K562 (cell line): ENCODE measurements around the gene PNPLA2. TPM values are rescaled to one million over a fixed set of nuclear protein-coding genes. Genes with fewer than 3 reads are reported as not detected.
A peak's percentile ranks its signal among the peaks of the same experiment; 100 is the strongest.

Experiments used
- ATF2 ChIP-seq: sonication (generic); formaldehyde crosslinking; IDR thresholded peaks from 2 replicates; pipeline ENCODE4 v1.8.1; 2022; ENCODE audit warnings: missing genetic modification reagents
- CHD2 ChIP-seq: IDR thresholded peaks from 2 replicates; pipeline ENCODE4 v1.6.1; 2011; ENCODE audit warnings: low read depth, low read length
- COPS2 ChIP-seq: fragments of 450-650 bp; conservative IDR thresholded peaks from 2 replicates; pipeline ENCODE4 v1.6.1; 2016; ENCODE audit warnings: mild to moderate bottlenecking, moderate library complexity
- ELF1 ChIP-seq: fragments of 200-800 bp; sonication (Bioruptor generic); IDR thresholded peaks from 2 replicates; pipeline ENCODE4 v1.6.1; 2016; ENCODE audit warnings: missing genetic modification characterization, missing compliant biosample characterization
- FOXJ2 ChIP-seq: fragments of 200-800 bp; sonication (Bioruptor generic); IDR thresholded peaks from 2 replicates; pipeline ENCODE4 v1.6.1; 2016; ENCODE audit warnings: missing genetic modification characterization, missing compliant biosample characterization
- GTF2F1 ChIP-seq: IDR thresholded peaks from 2 replicates; pipeline ENCODE4 v1.6.1; 2011; ENCODE audit warnings: low read depth, low read length, improper control_type of control experiment
- KLF16 ChIP-seq: IDR thresholded peaks from 2 replicates; pipeline ENCODE4 v1.6.1; 2016; ENCODE audit warnings: antibody characterized with exemption
- MED1 ChIP-seq: sonication (generic); formaldehyde crosslinking; IDR thresholded peaks from 2 replicates; pipeline ENCODE4 v1.8.1; 2023; ENCODE audit warnings: missing genetic modification reagents, borderline replicate concordance
- MGA ChIP-seq: fragments of 450-650 bp; IDR thresholded peaks from 2 replicates; pipeline ENCODE4 v1.6.1; 2016; ENCODE audit warnings: mild to moderate bottlenecking, moderate library complexity
- NFE2 ChIP-seq: IDR thresholded peaks from 2 replicates; pipeline ENCODE4 v1.6.1; 2014; ENCODE audit warnings: antibody characterized with exemption, low read depth
- PTRF ChIP-seq: fragments of 450-650 bp; IDR thresholded peaks from 2 replicates; pipeline ENCODE4 v1.6.1; 2016; ENCODE audit warnings: mild to moderate bottlenecking, missing genetic modification characterization, missing compliant biosample characterization
- SIN3B ChIP-seq: fragments of 450-650 bp; IDR thresholded peaks from 2 replicates; pipeline ENCODE4 v1.6.1; 2017; ENCODE audit warnings: low read depth, mild to moderate bottlenecking, moderate library complexity
- SRSF3 ChIP-seq: fragments of 200-400 bp; formaldehyde crosslinking; IDR thresholded peaks from 2 replicates; pipeline ENCODE4 v1.6.1; 2016; ENCODE audit warnings: mild to moderate bottlenecking, low read length, moderate library complexity; ENCODE audit not compliant: insufficient read depth
- TAF7 ChIP-seq: fragments of 450-650 bp; IDR thresholded peaks from 2 replicates; pipeline ENCODE4 v1.6.1; 2016; ENCODE audit warnings: missing genetic modification characterization, missing compliant biosample characterization
- ZNF431 ChIP-seq: sonication (generic); formaldehyde crosslinking; IDR thresholded peaks from 2 replicates; pipeline ENCODE4 v1.8.0; 2022; ENCODE audit warnings: mild to moderate bottlenecking, missing genetic modification reagents
- polyA plus RNA-seq, 8 experiments: library from polyadenylated mRNA; depleted of rRNA in 4 of 8; stranded (reverse) in 5 of 8; unstranded in 3 of 8; fragments of >200 nt; fragmentation: Nextera tagmentation in 2 of 8; fragmentation: Illumina TruSeq in 1 of 8; extraction: Ambion mirVana in 2 of 8; extraction: Trizol in 1 of 8; gene quantifications; 2 replicates each; pipeline versions ENCODE4 v1.2.1 to v1.2.3, GENCODE V29; 2011 to 2014; ENCODE audit warnings: inconsistent platforms in 1 of 8, missing spikeins in 1 of 8
- total RNA-seq, 7 experiments: library from RNA; depleted of rRNA in 6 of 7; stranded (reverse); fragments of >200 nt in 6 of 7; fragmentation: Illumina TruSeq in 2 of 7; extraction: Trizol in 2 of 7; gene quantifications; 2 replicates each; pipeline versions ENCODE4 v1.2.1 to v1.2.3, GENCODE V29; 2011 to 2021; ENCODE audit warnings: low replicate concordance in 1 of 7

The PNPLA2 gene
- total and polyA plus RNA-seq, 9 of the 15 experiments (the other 6 are each of a cell fraction or from before 2014, with no cell fraction given): 0.39 to 87.1 (median 8.4) TPM

GRCh38 chr11:842370-843002 lies 23.8 kb downstream of the PNPLA2 start, which contains the start of the genes POLR2L and TSPAN4 (continued):
- TF ChIP-seq MGA: no peak
- TF ChIP-seq COPS2: no peak
- no peak for TF ChIP-seq FOXJ2 (tag)
- TF ChIP-seq CHD2: peak; percentile 13; the same call in 1 of the 2 replicates
- 0 out of 2 replicates have a peak, but pooled peaks have one; percentile 54 for TF ChIP-seq ZNF431
- no peak for TF ChIP-seq SRSF3
- 0 out of 2 replicates have a peak, but pooled peaks have one; percentile 32 for TF ChIP-seq MED1 (CRISPR knock-in tag)
- TF ChIP-seq SIN3B: peak; percentile 88
- TF ChIP-seq ELF1 (tag): no peak
- no peak for TF ChIP-seq PTRF (tag)
- TF ChIP-seq GTF2F1: no peak
- peak; percentile 60; the same call in 1 of the 2 replicates for TF ChIP-seq KLF16
- no peak for TF ChIP-seq NFE2
- peak; percentile 53; the same call in 1 of the 2 replicates for TF ChIP-seq TAF7
- TF ChIP-seq ATF2 (CRISPR knock-in tag): no peak
